IPS-NIHi7 (cell line): ENCODE results near the gene CCDC88C.
A peak's percentile ranks its signal among the peaks of the same experiment; 100 is the strongest.
"Not testable (repeated sequence)": the region's sequence is repeated elsewhere in the genome, so short reads cannot be mapped to it uniquely, and the experiment has no call there.

Source experiments
- DNase-seq: peaks from one replicate; pipeline ENCODE4 v3.0.0; 2012; ENCODE audit warnings: mixed read lengths; ENCODE audit errors: extremely low spot score

CCDC88C gene

GRCh38 chr14:91417120-91417982 lies at the start of gene CCDC88C:
Gene CCDC88C (minus strand): TSS chr14:91417820. CDS start chr14:91417690, 130 bp downstream.
- peak; percentile 76 for DNase-seq

- DNase-seq: no peak
Measured at GRCh38 chr14:91466192-91466591, 48.6 kb upstream of the CCDC88C start.

- DNase-seq: no peak
Measured at GRCh38 chr14:91464615-91465205, 47.1 kb upstream of the CCDC88C start.

GRCh38 chr14:91458612-91459011 lies 41.0 kb upstream of the CCDC88C start:
- no peak for DNase-seq

GRCh38 chr14:91456283-91456682 lies 38.7 kb upstream of the CCDC88C start:
- DNase-seq: no peak

- DNase-seq: no peak
Measured at GRCh38 chr14:91454580-91454979, 37.0 kb upstream of the CCDC88C start.

GRCh38 chr14:91454155-91454554 lies 36.5 kb upstream of the CCDC88C start:
- no peak for DNase-seq

GRCh38 chr14:91453744-91454143 lies 36.1 kb upstream of the CCDC88C start:
- no peak for DNase-seq

- no peak for DNase-seq
Measured at GRCh38 chr14:91444335-91445020, 26.9 kb upstream of the CCDC88C start.

GRCh38 chr14:91439345-91439744 lies 21.7 kb upstream of the CCDC88C start:
- DNase-seq: no peak

- DNase-seq: no peak
Measured at GRCh38 chr14:91438845-91439244, 21.2 kb upstream of the CCDC88C start.

GRCh38 chr14:91436266-91436665 lies 18.6 kb upstream of the CCDC88C start:
- DNase-seq: not testable (repeated sequence)

- no peak for DNase-seq
Measured at GRCh38 chr14:91429385-91429784, 11.8 kb upstream of the CCDC88C start.

- not testable (repeated sequence) for DNase-seq
Measured at GRCh38 chr14:91428931-91429330, 11.3 kb upstream of the CCDC88C start.

- not testable (repeated sequence) for DNase-seq
Measured at GRCh38 chr14:91425531-91425944, 7.9 kb upstream of the CCDC88C start.

- DNase-seq: no peak
Measured at GRCh38 chr14:91424813-91425530, 7.4 kb upstream of the CCDC88C start.

GRCh38 chr14:91420686-91421085 lies 3.1 kb upstream of the CCDC88C start:
- DNase-seq: no peak

GRCh38 chr14:91419451-91419850 lies 1.8 kb upstream of the CCDC88C start:
- no peak for DNase-seq

GRCh38 chr14:91419044-91419397 lies 1.4 kb upstream of the CCDC88C start:
- no peak for DNase-seq

GRCh38 chr14:91418387-91419043 lies 895 bp upstream of the CCDC88C start:
- DNase-seq: peak; percentile 55

- no peak for DNase-seq
Measured at GRCh38 chr14:91417983-91418386, 365 bp upstream of the CCDC88C start.
